NCI-H2171 treated with DMSO at 0.1 percent for 48 hours (cell line): ENCODE data around the gene TKTL1.
"Not testable (repeated sequence)": the region's sequence is repeated elsewhere in the genome, so short reads cannot be mapped to it uniquely, and the experiment has no call there.

Experiments
- DNase-seq: peaks from one replicate; lab custom pipeline; 2025; lab: John Stamatoyannopoulos, UW

The TKTL1 gene

DNA sequence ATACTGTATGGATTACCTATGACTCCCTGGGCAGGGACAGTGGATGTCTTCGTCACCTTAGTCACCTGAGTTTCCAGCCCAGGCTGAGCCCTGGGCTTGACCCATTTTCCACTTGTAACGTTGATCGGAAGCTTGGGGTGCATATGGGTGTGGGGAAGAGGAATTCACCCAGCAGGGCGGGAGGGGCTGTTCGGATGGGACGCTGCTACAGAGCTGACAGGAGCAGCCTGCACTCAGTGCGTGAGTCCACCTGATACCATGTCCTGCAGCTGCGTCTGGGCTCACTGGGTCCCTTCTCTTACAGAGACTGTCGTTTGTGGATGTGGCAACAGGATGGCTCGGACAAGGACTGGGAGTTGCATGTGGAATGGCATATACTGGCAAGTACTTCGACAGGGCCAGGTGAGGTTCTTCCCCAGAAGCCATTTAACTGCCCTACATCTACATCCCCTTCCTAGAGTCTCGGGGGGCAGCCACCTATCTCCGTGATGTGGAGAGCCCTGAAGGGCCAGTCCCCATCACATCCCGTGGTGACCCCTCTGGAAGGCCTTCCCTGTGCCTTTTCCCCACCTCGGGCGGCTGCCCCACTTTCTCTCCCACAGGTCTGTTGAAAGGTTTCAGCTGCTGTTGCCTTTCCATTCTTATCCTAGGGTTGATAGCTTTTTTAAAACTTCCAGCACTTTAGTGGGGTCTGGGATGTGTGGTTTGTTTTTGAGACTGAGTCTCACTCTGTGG, 13.6 kb downstream of the TKTL1 start:
- no peak for DNase-seq

DNA sequence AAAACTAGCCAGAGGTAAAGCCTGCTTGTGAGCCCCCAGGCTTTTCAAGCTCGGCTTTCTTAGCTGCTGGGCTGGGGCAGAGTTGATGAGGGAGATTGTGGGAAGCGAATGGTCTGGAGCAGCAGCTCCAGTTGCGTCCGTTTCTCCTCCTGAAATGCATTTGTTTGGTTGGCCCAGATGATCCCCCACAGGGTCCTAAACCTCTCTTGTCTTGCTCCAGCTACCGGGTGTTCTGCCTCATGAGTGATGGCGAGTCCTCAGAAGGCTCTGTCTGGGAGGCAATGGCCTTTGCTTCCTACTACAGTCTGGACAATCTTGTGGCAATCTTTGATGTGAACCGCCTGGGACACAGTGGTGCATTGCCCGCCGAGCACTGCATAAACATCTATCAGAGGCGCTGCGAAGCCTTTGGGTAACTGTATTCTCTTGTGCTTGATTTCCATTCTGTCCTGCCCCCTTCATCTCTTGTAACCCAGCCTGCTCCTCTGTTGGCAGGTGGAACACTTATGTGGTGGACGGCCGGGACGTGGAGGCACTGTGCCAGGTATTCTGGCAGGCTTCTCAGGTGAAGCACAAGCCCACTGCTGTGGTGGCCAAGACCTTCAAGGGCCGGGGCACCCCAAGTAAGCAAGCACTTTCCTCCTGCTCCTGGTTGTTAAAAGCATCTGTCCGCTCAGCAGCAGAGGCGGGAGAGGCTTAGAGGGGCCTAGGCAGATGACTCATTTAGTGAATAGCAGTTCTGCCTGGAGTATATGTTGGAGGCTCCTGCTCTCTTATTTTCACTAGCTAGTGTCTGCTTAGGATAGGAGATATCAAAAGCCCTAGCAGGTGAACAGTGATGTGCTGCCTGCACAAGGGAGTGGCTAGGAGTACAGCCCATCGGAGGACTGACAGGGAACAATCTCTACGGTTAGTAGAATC, 15.3 kb downstream of the TKTL1 start:
- no peak for DNase-seq

DNA sequence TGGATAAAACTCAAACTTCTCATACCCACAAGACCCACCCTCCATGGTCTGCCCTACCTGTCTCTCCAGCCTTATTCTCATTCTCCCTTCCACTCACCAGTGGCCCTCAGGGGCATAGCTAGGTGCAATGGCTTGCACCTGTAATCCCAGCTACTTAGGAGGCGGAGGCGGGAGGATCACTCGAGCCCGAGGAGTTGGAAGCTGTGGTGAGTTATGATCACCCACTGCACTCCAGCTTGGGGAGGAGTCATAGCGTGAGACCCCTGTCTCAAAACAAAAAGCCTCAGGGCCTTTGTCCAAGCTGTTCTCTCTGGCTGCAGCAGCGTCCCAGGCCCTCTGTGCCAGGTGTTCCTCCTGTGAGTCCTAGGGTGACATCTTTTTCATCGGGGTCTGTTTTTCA, 16.5 kb downstream of the TKTL1 start:
- DNase-seq: no peak

DNA sequence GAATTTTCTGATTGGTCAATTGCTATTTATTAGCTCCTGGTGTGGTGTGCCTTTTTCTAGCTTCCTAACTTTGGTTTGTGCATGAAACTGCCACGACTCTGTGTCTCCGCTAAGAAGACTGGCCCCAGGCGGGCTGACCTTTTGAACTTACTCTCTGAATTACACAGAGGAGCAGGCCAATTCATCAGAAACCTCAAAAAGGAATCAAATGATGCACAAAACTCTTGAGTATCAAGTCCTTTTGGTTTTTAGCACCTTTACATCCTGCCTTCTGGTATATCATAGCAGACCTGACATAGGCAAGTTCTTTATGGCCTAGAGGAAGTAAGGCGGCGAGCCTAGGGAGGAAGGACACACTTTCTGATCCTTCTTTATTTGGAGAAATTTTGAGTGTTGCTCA, 17.6 kb downstream of the TKTL1 start:
- DNase-seq: no peak

DNA sequence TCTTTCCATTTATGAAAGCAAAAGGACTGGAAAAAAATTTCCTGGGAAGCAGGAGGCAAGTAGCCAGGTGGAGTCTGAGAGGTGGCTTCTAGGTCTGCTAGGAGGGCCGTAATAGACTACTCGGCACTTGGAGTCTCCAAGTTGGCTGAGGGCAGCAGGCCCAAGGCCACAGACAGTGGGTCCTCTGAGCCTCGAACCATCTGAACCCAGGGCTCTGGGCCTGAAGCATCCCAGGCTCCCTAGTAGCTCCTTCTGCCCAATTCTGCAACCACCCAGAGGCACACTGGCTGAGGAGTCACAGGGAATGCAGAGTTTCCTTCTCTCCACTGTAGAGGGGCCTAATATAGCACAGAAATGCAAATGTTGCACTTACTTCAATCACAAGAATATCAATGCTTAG, 19.8 kb downstream of the TKTL1 start:
- DNase-seq: no peak

DNA sequence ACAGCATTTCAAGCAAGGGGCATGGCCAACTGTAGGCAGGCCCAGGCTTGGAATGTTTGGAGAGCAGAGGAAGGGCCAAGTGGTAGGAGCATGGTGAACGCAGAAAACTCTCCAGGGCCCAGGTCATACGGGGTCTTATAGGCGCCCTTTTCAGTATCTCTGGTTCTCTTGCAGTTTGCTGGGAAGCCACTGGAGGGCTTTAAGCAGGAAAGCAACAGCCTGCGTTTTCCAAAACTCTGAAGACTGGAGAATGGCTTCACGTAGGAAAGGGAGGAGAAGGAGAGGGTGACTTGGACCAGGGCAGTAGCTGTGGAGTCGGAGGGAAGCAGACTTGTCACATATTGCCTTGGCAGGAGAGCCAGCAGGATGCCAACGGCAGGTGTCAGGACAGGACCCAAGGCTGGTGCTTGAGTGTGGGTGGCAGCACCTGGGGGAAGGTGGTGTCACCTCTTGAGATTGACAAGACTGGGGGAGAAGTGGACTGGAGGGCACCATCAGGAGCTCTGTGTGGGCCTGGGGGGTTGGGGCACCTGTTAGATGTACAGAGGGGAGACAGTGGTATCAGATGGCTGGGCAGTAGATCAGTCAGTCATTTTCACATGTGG, 21.9 kb downstream of the TKTL1 start:
- DNase-seq: peak; percentile 7

DNA sequence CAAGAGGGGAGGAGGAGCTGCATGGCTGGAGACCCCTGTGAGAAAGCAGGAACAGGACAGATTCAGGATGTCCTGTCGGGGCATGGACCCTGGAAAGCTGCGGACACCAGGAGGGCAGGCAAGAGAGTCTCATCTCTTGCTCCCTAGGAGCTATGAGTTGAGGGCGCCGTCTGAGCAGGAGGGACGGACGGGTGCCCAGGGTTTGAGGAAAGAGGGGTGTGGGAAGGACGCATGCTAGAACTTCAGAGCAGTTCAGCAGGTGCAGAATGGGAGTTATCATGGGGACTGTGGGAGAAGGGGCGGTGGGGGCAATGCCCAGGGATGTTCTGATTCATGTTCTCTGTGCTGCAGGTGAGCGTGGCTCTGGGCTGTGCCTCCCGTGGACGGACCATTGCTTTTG, 24.8 kb downstream of the TKTL1 start:
- no peak for DNase-seq

DNA sequence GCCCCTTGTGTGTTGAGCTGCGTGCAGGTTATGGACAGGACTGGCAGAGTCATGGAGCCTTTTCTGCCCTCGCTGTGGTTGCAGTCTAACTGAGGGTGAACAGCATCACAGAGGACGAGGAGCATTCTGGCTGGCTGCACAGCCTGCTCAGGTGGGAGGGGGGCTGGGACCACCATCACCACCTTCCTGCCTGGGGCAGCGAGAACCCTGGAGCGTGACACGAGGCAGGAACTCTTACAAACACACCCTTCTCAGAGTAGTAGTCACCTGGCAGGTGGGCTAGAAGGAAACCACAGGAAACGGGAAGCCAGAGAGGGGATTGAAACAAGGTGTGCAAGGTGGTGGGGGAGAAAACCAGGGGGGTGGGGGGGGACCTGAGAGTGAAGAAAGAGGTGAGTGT, 25.6 kb downstream of the TKTL1 start:
- DNase-seq: no peak

DNA sequence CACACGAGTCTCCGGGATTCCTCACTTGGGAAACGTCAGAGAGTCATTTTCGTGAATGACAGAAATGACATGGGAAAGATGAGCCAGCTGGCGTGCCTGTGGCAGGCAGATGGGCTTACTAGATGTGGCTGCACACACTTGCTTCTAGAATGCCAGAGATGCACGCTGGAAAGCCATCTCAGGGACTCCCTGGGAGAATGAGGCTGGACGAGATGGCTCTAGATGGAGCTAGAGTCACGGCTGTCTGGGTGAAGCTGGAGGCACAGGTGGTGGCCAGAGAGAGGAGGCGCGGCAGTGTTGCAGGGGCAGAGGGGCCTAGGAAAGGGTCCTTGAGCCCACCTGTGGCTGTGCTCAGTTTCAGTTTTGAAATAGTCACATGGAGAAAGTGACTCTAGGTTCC, 26.0 kb downstream of the TKTL1 start:
- peak; percentile 72 for DNase-seq

DNA sequence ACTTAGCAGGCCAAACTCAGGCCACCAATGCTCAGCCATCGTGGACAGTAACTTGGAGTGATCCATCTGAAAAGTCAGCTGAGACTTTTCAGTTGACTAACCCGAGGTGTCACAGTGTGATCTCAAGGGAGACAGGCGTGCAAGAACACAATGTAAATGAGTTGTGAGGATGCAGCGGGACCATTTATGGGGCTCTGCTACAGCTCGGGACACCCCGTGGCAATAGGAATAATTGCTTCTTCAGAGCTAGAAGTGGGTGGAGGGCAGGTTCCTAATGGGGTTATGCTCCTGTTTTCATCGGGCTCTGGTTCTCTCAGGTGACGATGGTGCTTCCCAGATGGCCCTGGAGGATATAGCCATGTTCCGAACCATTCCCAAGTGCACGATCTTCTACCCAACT, 27.3 kb downstream of the TKTL1 start:
- no peak for DNase-seq

DNA sequence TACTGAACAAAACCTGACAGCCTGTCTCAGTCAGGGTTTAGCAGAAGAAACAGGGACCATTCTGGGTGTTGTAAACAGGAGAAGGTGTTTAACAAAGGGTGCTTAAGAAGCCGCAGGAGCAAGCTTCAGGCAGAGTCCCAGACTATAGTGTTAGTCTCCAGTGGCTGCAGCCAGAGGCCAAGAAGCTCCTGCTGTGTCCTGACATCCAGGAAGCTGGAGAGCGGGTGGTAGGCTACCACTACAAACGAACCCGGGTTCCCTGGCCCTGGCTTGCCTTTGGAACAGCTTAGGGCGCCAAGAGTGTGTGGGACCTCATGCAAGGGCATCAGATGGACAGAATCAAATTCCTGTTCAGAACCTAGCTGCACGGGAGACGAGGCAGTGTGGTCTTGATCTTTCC, 27.9 kb downstream of the TKTL1 start:
- DNase-seq: no peak

DNA sequence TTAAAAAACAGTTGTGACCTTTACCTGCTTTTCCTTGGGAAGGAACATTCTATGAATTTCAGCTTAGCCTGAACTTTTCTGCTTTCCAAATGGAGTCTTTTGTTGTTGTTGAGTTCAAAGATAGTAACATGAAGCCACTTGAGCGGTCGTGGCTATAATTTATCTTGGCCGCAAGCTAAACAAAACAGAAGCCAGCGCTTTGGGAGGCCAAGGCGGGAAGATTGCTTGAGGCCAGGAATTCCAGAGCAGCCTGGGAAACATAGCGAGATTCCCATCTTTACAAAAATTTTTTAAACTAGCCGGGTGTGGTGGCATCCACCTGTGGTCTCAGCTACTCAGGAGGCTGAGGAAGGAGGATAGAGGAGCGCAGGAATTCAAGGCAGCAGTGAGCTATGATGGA, 29.9 kb downstream of the TKTL1 start:
- no peak for DNase-seq

DNA sequence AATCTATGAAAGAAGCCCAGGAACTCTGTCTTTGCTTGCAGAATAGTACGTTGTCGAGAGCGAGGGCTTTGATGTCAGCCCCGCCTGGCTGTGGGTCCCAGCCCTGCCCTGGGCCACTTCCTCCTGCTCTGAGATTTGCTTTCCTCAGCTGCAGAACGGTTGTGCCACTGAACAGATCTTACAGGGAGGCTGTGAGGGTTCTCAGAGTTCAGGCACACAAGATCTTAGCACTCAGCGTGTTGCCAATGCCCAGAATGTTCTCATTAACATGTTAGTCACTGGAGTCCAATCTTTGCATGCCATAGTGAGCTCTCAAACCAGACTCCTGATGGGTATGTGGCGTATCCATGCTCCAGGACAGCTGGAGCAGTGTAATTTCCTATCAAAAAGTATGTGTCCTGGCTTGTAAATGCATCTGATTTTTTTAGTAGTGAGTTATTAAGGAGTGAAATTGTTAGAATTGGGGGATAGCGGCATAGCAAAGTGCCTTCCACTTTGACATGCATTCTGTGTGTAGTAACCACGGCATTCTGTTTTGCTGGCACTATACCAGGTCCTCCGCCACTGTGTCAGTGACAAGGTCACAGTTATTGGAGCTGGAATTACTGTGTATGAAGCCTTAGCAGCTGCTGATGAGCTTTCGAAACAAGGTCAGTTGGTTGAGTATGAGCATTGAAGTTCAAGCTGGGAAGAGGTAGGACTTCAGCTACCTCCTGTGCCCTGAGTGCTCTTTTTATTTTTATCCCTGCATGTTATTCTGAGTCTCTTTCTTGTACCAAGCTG, 31.6 kb downstream of the TKTL1 start:
- no peak for DNase-seq

DNA sequence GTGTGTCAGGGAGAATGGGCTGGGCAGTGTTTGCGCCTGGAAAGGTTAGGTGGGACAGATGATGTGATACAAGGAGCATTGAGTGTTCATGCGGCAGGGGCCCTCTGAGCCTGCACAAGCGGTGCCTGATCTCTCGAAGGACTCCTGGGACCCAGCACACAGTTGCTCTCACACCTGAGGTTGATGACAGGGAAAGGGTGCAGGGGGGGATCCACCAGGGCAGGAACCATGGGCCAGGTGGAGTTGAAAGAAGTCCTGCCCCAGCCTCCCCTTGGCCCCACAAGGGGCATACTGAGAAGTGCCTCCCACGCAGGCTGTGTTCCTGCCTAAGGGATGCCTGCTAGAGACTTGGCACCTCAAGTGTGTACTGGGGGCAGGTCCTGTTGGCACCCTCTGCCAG, 33.1 kb downstream of the TKTL1 start:
- peak; percentile 25 for DNase-seq

DNA sequence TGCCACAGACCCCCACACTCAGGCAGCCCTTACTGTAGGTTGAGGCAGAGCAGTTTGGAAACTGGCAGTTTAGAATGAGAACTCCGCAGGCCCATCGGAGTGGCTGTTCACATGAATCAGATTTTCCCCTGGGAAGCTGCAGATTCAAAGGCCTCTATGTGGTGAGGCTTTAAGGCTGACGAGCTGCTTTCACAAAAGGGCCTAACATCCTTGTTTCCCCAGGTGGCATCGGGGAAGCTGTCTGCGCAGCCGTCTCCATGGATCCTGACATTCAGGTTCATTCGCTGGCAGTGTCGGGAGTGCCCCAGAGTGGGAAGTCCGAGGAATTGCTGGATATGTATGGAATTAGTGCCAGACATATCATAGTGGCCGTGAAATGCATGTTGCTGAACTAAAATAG, 33.7 kb downstream of the TKTL1 start:
- DNase-seq: no peak

DNA sequence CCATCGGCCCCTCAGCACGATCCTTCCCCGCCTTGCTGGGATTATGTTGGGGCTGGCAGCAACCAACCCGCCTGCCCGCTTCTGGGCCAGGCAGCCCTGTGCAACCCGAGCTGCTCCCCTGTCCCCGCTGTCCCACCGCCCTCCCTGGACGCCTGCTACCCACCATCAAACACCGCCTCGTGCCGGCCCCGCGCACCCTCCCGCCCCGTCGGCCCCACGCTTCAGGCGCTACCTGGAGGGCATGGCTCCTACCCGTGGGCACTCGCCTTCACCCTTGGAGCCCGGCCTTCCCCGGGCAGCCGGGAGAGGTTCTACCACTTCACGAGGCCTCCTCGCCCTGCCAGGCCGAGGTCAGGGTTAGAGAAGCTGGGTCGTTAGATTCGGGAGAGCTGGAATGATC, 37.0 kb downstream of the TKTL1 start:
- no peak for DNase-seq

DNA sequence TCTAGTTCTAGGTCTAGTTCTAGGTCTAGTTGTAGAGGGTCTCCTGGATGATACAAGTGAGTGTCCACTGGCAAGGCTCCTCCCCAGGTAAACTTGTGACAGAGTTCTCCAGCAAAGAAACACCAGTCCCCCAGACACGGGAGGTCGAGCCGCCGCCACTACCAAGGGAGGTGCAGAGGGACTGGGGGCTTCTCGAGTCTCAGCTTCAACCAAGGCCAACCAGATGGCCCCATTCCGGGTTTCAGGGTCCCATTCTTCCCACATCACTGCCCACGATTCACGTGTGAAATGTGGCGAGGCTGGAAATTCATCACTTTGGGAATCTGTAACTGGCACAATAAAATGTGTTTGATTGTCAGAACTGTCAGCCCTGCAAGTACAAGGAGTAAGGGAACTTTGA, 37.5 kb downstream of the TKTL1 start:
- no peak for DNase-seq

DNA sequence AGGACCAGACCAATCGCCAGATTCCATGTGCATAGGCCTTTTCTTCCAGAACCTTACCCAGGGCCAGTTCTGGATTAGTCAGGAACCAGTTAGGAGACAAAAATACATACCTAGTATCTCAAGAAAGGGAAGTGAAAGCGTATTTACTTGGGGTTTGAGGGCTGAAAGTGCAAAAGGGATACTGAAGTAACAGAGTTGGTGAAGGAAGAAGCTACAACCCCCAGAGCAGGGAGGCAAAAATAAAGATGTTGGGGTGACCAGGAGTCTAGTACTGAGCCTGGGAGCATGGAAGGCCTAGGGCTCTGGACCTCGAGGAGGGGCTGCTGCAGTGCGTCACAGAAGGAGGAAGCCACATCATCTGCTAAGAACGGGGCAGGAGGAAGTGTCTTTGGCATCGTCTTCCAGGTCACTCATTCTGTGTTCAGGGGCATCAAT, 38.3 kb downstream of the TKTL1 start:
- no peak for DNase-seq

DNA sequence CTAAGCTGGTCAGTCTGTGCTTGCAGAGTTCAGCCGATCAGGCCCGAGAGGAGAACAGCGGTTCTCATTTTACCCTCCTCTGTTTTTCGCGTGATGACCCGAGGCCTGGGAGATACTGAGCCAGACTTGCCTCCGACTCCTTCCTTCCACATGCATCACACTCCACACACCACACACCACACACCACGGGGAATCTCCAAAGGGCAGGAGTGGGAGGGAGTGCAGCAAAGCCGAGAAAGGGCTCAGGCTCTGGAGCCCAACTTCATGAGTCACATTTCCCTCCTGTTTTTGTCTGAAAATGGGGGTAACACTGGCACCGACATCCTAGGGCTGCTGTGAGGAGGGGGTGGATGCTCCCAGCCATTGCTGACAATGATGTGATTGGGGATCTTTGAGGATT, 38.9 kb downstream of the TKTL1 start:
- no peak for DNase-seq

DNA sequence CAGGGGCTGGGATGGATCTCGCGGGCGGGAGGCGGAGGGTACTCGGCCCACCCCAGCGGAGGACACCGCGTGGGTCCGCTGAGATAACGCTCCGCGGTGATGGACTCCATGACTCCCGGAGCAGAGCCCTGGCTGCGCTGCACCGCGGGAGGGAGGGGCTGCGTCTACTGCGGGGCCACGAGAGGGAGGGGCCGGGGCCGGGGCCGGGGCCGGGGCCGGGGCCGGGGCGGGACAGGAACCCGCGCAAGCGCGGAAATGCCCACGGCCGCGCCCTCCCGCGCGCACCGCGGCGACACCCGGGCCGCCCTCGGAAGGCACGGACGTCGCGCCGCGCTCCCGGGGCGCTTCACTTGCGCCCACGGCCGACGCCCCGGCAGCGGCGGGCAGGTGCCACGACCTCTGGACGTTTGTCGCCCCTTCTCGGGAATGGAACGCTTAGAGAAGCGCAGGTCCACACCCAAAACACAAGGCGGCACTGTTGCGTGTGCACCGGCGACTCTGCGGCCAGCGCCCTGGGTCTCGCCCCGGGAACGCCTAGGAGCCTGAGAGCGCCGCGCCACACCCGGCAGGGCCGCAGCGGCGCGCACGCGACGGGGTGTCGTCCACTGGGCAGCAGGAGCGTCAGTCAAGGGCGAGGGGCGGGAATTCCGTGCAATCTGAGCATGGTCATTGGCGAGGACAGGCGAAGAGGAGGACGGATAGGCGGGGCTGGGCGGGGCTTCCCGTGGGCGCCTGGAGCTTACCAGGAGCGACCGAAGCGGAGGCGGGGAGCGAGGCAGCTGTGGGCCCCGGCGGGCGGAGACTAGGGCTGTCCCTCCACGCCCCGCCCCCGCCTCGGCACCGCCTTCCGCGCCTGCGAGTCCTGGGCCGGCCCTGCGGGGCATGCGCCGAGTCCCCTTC, 46.1 kb downstream of the TKTL1 start:
- DNase-seq: not testable (repeated sequence)

DNA sequence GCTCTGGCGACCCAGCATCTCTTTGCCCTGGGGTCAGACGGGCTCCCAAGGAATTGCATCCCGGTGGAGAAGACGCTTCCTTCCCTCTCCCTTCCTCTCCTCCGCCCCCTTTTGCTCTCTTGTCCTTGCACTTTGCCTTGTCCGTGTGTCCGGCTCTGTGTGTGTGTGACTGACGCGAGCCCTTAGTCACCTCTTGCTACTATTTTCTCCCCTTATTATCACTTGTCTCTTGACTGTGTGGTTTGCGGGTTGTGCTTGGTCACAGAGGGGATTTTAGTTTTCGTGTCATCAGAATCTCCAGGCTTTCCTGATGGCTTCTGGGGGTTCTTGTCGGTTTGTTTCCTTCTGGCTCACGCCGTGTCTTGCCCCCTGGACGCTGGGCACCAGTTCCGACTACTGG, 47.5 kb downstream of the TKTL1 start:
- not testable (repeated sequence) for DNase-seq
